ENCODE results near the gene SMG6.
A peak's percentile ranks its signal among the peaks of the same experiment; 100 is the strongest.

SMG6 gene

DNA sequence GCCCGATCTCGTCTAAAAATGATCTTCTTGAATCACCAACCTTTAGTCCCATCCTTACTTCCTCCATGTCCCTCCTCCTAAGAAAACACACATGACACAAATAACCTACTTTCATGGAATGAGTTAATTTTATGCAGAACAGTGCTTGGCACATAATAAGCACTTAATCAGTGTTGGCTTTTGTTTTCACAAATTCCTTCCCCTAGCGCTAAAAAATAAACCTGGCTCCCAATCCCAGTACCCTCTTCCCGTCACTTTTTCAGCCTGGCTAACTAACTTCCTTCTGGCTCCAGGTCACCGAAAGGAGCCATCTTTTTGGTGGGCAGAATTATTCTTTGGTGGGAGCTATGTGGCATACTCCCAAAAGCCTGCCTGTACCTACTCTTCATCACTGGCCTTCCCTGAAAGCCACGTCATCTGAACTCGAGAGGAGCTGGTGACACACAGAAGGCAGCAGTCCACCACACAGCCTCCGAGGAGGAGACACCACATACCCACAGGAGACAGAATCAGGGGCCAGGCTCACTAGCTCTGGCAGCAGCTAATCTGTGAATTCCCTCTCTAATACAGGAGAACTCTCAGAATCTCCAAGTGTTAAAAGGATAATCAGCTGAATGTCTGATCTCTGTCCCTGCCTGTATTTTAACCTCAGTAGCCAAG is 114.5 kb downstream of the SMG6 start:
- TF ChIP-seq, protein P1, sequence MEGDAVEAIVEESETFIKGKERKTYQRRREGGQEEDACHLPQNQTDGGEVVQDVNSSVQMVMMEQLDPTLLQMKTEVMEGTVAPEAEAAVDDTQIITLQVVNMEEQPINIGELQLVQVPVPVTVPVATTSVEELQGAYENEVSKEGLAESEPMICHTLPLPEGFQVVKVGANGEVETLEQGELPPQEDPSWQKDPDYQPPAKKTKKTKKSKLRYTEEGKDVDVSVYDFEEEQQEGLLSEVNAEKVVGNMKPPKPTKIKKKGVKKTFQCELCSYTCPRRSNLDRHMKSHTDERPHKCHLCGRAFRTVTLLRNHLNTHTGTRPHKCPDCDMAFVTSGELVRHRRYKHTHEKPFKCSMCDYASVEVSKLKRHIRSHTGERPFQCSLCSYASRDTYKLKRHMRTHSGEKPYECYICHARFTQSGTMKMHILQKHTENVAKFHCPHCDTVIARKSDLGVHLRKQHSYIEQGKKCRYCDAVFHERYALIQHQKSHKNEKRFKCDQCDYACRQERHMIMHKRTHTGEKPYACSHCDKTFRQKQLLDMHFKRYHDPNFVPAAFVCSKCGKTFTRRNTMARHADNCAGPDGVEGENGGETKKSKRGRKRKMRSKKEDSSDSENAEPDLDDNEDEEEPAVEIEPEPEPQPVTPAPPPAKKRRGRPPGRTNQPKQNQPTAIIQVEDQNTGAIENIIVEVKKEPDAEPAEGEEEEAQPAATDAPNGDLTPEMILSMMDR (IDR thresholded peaks at IDR 0.05; ENCODE audit: low read depth, low read length), result no peak

DNA sequence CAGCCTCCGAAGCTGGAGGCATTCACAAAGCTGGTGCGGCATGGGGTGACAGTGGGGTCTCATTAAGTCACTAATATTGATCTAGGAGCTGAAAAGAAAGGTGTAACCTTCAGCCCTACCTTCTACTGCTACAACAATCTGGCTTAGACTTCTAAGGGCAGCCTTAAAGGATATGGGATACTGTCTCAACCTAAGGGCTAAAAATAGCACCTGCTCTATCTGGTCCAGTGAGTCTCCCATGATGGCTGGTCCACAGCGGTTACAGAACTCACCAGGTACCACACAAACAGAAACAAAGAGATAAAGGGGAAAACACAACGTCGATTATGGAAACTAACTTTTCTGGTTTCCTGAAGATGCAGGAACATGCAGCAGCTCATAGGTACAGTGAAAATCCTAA is 115.8 kb downstream of the SMG6 start:
- TF ChIP-seq, protein P1 (IDR thresholded peaks at IDR 0.05; ENCODE audit: low read depth, low read length), result no peak
- H3K4me3 ChIP-seq (ENCODE audit: low read depth, low read length), result no peak overlapping the region

More for the DNA sequence above, 114.5 kb downstream of the SMG6 start:
- no peak overlapping the region for H3K4me3 ChIP-seq (ENCODE audit: low read depth, low read length)

DNA sequence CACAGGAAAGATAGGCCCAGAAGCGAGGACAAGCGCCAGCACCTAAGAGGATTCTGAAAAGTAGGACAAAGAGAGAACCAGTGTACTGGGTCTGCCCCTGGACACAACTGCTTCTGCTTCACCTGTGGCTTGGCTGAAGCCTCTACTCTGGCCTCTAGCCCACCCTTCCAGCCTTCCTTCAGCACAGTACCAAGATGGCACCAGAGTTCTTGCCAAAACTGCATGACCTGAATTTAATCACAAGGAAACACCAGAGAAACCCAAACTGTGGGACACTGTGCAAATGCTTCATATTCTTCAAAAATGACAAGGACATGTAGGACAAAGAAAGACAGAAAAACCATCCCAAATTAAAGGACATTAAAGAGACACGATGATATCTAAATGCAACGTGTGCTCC is 116.6 kb downstream of the SMG6 start:
- TF ChIP-seq, protein P1 (IDR thresholded peaks at IDR 0.05; ENCODE audit: low read depth, low read length), result no peak
- no peak overlapping the region for H3K4me3 ChIP-seq (ENCODE audit: low read depth, low read length)

DNA sequence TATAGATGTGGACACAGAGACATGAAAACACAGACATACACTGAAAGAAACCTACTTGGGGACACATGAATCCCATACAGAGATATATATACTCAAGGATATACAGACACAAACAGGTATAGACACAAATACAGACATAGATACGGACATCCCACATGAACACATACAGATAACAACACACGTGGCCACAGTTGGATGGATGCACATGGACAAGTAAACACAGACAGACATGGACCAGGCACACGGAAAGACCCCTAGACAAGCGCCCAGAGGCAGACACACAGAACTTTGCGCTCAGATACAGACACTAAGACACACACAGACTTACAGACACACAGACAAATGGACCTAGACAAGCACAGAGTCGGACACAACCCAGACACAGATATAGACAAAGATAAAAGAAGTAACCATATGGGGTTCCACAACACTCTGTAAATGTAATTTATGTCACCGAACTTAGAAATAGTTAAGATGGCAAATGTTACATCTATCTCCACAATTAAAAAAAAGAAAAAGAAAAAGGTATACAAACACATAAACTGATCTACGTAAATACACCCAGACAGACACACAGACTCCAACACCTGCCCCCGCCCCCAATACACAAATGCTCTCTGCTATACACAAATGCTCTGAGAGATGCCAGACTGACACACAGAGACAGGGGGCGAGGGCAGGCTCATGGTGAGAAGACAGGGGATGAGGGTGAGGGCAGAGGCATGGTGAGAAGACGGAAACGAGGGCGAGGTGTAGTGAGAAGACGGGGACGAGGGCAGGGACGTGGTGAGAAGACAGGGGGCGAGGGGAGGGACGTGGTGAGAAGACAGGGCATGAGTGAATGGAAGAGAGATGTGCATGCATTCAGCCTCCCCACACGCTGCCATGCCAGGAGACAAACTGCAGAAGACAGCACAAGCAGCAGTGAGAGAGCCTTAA is 118.3 kb downstream of the SMG6 start:
- no peak overlapping the region for H3K4me3 ChIP-seq (ENCODE audit: low read depth, low read length)
- TF ChIP-seq, protein P1 (IDR thresholded peaks at IDR 0.05; ENCODE audit: low read depth, low read length), result no peak

DNA sequence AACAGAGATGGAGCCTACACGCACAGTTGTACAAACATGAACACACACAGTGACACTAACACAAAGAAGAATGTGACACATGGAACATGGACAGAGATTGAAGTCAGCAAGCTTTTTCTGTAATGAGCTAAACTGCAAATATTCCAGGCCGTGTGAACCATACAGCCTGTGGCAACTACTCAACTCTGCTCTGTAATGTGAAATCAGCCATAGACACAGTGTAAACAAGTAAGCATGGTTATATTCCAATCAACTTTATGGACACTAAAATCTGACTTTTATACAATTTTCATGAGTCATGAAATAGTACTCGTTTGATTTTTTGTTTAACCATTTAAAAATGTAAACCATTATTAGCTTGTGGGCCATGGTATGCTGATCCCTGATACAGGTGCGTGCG is 120.2 kb downstream of the SMG6 start:
- no peak overlapping the region for H3K4me3 ChIP-seq (ENCODE audit: low read depth, low read length)
- TF ChIP-seq, protein P1 (IDR thresholded peaks at IDR 0.05; ENCODE audit: low read depth, low read length), result no peak

DNA sequence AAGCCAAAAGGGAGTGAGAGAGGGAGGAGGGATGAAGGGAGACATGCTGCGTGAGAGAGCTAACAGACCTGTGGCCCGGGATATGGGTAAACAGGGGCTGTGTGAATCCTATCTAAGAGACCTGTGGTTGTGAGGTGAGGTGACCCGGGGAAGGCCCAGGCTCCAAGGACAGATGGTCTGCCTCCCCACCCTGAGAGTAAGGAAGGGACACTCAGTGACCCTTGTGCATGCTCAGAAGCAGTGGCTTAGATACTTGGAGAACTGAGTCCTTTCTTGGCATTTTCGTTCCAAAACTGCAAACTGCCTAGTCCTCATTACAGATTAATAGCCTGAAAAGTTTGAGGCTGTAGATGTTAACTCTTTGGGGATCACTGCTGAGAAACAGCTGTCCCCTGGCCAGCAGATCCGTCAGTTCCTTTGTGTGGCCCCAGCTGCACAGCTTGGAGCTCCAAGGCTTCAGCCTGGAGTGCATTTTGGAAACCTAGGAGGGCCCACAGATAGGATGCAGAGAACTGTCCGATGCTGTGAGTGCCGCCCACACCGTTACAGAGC is 121.6 kb downstream of the SMG6 start:
- TF ChIP-seq, protein P1 (IDR thresholded peaks at IDR 0.05; ENCODE audit: low read depth, low read length), result no peak
- 0 out of 2 replicates have a peak overlapping the region, but pooled peaks have one; percentile 3 for H3K4me3 ChIP-seq (ENCODE audit: low read depth, low read length)

Data from WI38 (cell line).